NCI-H2196 (cell line): ENCODE measurements around the gene ZBTB4.
A peak's percentile ranks its signal among the peaks of the same experiment; 100 is the strongest.

ENCODE experiments used
- DNase-seq: peaks from one replicate; lab custom pipeline; 2025; ENCODE audit not compliant: unreplicated experiment; lab: John Stamatoyannopoulos, UW

ZBTB4 gene

GRCh38 chr17:7479213-7480088 is at the start of gene ZBTB4:
Gene ZBTB4, minus strand, starts transcription at chr17:7479631. Its CDS starts 12,830 bp downstream, at chr17:7466801.
- DNase-seq, result peak; percentile 19

GRCh38 chr17:7528842-7529241 is 49.4 kb upstream of the ZBTB4 start:
- DNase-seq, result no peak

- DNase-seq, result no peak
These were observed 43.6 kb upstream of the ZBTB4 start for GRCh38 chr17:7523033-7523432.

GRCh38 chr17:7515911-7516610 is 36.6 kb upstream of the ZBTB4 start:
- DNase-seq, result no peak

- DNase-seq, result no peak
These were observed 34.5 kb upstream of the ZBTB4 start for GRCh38 chr17:7513850-7514419.

GRCh38 chr17:7512824-7513540 is 33.6 kb upstream of the ZBTB4 start:
- DNase-seq, result no peak

GRCh38 chr17:7512105-7512504 is 32.7 kb upstream of the ZBTB4 start:
- DNase-seq, result no peak

GRCh38 chr17:7511108-7511507 is 31.7 kb upstream of the ZBTB4 start:
- no peak for DNase-seq

GRCh38 chr17:7509937-7510336 is 30.5 kb upstream of the ZBTB4 start:
- DNase-seq, result no peak

GRCh38 chr17:7508846-7509245 is 29.4 kb upstream of the ZBTB4 start:
- DNase-seq, result no peak

GRCh38 chr17:7508145-7508544 is 28.7 kb upstream of the ZBTB4 start:
- no peak for DNase-seq

- no peak for DNase-seq
These were observed 24.1 kb upstream of the ZBTB4 start for GRCh38 chr17:7503521-7503920.

- no peak for DNase-seq
These were observed 23.6 kb upstream of the ZBTB4 start for GRCh38 chr17:7502987-7503386.

GRCh38 chr17:7502171-7502847 is 22.9 kb upstream of the ZBTB4 start:
- no peak for DNase-seq

GRCh38 chr17:7501729-7502128 is 22.3 kb upstream of the ZBTB4 start:
- no peak for DNase-seq

- no peak for DNase-seq
These were observed 19.7 kb upstream of the ZBTB4 start for GRCh38 chr17:7499161-7499560.

GRCh38 chr17:7497636-7498035 is 18.2 kb upstream of the ZBTB4 start:
- DNase-seq, result no peak

- DNase-seq, result no peak
These were observed 17.8 kb upstream of the ZBTB4 start for GRCh38 chr17:7497228-7497627.

GRCh38 chr17:7496470-7497183 is 17.2 kb upstream of the ZBTB4 start:
- no peak for DNase-seq

- no peak for DNase-seq
These were observed 16.5 kb upstream of the ZBTB4 start for GRCh38 chr17:7495906-7496434.
